Activated gamma-delta T cell (primary cell): ENCODE data around the gene MRPL42.

Experiments used
- DNase-seq: peaks from one replicate; lab custom pipeline; 2025; lab: John Stamatoyannopoulos, UW

MRPL42 gene

DNA sequence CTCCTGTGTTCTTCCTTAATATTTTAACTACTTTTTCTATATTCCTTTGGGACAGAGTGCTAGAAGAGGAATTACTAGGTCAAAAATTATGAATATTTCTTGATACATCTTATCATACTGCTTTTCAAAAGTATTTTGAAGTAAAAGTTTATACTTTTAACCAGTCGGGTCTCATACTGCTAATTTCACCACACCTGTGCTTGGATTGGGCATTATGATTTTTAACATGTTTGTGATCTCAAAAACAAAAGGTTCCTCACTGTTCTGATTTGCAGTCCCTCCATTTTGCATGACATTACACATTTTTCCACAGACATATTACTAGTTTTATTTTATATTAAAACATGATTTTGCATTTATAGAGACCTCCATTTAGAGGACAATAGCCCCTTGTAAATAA lies 32.9 kb downstream of the MRPL42 start:
- DNase-seq = no peak

DNA sequence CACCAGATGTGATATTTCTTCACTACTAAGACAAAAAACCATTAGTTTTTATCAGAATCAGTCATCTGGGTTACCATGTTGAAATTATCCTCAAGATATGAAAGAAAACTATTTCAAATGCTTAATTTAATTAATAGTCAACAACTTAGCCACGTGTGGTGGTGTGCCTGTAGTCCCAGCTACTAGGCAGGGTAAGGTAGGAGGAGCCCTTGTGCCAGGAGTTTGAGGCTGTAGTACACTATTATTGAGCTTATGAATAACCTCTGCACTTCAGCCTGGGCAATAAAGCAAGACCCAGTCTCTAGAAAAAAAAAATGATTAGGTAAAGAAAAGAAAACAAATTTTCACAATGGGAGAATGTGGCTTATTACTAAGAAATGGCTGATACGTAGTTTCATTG lies 33.4 kb downstream of the MRPL42 start:
- no peak for DNase-seq

DNA sequence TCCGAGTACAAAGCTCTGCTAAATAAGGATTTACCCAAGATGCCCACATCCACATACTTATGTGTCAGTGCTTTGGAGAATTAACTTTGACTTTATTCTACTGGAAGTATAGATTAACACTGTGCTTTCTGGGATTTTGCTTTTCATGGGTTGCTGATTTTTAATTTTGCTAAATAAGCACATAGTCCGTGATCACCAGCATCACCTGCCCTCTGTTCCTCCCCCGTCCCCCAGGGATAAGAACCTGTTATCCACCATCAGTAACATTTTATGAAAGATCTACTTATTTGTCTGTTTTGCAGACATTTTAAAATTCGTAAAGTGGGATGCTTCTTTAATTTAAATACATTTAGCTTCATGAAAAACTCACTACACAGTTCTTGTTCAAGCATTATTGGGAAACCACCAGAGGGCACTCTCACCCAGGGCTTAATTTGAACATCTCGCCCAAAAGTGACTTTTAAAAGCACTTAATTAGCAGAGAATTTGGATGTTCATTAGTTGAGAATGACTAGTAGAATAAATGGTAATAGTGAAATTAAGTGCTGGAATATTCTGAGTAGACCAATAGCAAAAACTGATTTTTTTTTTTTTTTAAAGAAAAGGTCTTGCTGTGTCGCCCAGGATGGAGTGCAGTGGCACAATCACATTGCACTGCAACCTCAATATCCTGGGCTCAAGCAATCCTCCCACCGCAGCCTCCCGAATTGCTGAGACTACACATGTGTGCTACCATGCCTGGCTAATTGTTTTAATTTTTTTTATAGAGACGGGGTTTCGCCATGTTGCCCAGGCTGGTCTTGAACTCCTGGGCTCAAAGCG lies 35.7 kb downstream of the MRPL42 start:
- DNase-seq = no peak

DNA sequence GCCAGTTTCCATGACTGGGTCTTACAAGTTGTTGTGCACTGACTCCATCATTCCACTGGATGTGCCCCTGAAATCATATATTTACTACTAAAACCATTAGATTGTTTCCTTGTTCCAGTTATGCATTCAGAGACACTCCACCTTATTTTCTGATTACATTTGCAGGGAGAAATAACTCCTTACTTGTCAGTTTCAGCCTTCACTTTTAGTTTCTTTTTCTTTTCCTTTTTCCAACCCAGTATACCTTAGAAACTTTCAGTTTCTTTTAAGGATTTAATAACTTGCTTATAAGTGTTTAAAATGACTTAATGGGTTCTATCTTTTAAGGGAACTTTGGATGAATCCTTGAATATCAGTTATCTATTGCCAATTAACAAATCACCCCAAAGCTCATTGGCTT lies 39.9 kb downstream of the MRPL42 start:
- DNase-seq = no peak

DNA sequence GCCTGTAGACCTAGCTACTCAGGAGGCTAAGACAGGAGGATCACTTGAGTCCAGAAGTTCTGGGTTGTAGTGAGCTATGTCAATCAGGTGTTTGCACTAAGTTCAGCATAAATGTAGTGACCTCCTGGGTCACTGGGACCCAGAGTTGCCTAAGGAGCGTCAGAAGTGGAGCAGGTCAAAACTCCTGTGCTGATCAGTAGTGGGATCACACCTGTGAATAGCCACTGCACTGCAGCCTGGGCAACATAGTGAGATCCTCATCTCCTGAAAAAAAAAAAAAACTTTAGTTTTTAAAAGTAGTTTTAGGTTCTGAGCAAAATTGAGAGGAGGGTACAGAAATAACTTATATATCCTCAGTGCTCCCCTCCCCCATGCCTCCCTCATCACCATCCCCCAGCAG lies 42.2 kb downstream of the MRPL42 start:
- no peak for DNase-seq

DNA sequence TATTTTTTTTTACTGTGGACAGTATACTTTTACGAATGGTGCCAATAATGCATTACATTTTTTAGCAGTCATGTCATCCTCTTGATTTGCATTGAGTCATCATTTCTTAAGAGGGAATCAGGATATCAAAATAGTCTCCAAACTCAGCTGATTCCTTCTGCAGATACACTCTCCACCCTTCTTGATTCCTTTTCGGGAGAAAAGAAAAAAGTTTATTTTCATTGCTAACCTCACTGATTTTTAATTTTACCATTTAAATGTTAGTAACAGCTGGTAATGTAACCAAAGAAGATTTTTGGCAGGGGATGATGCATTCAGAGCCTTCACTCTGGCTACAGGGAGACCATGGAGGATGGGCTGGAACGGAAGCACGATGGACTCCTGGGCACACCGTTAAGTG lies 47.5 kb downstream of the MRPL42 start:
- no peak for DNase-seq

DNA sequence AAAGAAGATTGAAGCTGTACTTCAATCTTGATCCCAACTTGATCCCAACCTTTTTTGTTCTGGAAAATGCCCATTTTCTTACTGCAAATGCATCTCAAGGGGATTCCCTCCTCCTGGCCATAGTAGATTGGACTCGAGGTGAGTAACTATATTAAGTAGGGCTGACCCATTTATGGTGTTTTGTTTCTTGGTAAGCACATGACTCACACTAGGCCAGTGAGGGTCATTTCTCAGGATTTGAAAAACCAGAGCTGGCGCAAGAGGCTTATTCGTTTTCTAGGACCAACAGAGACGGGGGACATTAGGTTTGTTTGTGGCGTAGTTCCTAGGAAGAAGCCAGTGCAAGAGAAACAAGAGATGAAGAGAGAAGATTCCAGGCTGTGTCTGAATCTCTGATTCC lies 51.4 kb downstream of the MRPL42 start:
- no peak for DNase-seq

DNA sequence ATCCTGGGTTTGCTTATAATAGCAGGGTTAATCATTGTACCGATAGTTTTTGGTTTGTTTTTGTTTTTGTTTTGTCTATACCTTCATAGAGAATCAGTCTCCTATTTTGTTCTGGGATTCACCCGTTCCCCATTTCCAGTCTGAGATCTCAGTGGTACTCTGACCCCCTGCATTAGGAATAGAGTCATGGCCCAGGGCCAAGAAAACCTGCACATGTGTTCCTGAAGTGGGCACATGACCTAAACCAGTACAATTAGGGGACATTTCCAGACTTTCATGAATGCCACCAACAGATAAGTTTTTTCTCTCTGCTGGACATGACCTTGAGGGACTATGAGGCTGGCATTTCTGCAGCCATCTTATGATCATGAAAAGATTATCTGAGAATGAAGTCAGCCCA lies 52.5 kb downstream of the MRPL42 start:
- no peak for DNase-seq

DNA sequence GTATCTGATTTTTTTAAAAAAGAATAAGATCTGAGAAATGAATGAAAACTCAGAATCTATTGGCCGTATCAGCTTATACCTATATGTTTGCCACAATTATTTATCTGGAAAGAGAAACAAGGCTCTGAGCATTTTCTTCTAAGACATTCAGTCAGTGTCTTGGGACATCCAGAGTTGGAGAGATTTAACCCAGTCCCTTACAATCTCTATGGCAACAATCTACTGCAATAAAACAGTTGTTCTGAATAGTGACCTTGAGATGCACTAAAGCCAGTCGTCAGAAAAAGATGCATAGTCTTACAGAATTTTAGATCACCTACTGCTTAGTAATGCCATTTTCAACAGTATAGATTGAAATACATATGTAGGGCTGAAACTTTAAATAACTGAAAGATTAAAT lies 53.1 kb downstream of the MRPL42 start:
- DNase-seq = no peak

DNA sequence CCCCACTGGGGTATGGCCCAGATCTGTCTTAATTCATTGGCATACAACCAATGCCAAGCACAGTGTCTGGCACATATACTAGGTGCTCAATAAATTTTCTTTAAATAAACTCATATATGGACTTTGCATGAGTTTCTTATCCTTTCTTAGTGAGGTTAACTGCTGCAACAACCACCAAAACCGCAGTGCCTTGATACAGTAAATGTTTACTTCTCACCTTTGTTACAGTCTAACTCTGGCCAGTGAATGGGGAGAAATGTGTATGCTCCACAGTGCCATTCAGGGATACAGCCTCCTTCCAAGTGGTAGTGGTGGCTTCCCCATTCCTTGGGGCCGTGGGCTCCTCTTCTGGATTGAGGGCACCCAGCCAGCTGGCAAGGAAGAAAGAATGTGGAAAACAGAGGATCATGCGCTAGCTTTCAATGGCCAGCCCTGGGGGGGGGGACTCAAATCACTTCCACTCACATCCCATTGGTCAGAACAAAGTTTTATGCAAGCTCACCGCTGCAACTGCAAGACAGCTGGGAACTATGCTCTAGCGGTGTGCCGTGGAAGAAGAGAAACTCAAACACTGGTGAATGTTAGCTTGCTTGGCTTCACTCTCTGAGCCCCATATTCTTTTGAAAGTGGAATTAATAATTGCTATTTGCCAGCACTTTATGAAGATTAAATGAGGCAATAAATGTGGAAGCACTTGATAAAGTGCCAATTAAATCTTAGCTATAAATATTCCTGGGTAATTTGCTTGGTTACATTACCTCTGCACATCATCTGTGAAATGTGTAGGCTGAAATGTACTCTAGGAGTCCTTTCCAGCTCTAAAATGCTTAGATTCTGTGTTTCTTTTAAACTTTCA lies 54.1 kb downstream of the MRPL42 start:
- no peak for DNase-seq

DNA sequence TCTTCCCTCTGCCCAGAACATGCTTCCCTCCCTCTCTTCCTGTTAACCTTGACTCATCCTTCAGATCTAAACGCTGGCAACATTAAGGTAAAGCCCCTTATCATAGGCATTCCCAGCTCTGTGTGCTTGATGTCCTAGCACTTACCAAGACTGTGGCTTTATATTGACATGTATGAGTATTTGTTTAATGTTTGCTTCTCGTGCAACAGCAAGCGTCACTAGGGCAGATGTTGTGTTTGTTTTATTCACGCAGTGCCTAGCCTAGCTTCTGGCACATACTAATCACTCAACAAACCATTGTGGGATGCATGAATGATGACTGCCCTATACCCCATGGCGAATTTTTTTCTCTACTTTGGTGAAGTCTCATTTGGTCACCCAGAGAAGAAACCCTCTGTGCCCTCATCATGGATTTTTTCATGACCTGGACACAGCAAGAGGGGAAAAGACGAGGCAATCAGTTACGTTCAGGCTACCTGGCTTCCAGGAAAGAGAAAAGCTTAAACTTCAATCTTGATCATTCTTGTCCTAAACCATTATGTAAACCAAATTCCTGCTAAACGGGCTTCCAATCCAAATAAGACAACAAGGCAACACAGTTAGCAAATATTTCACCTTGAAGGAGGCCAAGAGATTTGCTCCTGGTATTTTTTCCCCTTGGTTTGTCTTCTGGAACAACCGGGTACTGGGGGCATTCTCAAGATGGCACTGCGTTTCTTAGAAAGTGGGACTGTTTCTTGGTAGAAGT lies 57.2 kb downstream of the MRPL42 start:
- no peak for DNase-seq

DNA sequence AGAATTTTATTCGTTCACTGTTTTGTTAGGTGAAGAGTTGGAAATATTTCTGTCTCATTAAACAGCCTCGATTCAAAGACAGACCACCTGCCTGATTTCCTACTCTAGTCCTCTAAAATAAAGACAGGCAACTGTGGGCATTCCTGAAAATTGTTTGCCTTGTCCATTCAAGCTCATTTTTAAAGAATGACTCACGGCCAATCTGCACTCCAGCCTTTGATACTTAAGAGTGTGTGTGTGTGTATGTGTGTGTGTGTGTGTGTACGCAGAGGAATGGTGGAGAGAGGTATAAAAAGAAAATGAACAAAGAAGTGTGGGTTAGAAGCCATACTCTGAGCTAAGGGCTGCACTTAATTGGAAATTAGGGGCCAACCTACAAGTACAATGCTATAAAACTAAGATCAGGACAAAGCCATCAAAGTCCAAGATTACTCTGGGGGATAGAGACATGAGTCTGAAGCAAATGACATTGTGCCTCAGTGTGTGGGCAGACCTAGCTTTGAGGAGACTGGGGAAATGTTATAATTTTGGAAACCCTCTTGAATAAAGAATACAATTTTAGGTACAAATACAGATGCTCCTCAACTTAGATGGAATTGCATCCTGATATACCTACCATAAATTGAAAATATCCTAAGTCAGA lies 59.6 kb downstream of the MRPL42 start:
- no peak for DNase-seq

DNA sequence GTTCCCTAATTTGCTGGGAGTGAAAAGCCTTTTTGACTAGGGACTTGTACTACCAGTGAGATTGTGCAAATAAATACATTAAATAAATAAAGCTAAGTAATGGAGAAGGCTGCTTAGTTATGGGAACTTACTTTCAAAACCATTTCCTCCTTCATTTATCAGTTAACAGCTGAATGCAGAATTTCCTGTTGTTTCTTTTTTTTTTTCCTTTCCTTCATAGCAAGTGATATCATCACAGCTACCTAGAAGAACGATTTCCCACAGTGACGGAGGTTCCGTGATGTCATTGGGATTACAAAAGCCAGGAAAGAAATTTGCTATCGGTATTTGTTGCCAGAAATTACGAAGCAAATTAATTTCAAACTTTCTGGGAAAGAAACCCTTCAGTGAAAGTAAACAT lies 63.0 kb downstream of the MRPL42 start:
- DNase-seq = no peak

DNA sequence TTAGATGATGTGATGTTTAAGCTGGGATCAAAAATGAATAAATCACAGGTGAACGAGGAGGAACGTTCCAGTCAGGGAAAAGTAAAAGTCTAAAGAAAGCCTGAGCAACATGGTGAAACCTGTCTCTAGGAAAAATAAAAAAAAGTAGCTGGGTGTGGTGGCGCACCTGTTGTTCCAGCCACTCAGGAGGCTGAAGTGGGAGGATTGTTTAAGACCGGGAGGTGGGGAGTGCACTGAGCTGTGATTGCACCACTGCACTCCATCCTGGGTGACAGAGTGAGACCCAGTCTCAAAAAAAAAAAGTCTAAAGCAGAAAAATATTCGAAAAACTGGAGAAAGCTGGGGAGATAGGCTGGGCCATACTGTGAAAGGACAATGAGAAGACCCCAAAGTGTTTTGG lies 66.0 kb downstream of the MRPL42 start:
- DNase-seq = no peak

DNA sequence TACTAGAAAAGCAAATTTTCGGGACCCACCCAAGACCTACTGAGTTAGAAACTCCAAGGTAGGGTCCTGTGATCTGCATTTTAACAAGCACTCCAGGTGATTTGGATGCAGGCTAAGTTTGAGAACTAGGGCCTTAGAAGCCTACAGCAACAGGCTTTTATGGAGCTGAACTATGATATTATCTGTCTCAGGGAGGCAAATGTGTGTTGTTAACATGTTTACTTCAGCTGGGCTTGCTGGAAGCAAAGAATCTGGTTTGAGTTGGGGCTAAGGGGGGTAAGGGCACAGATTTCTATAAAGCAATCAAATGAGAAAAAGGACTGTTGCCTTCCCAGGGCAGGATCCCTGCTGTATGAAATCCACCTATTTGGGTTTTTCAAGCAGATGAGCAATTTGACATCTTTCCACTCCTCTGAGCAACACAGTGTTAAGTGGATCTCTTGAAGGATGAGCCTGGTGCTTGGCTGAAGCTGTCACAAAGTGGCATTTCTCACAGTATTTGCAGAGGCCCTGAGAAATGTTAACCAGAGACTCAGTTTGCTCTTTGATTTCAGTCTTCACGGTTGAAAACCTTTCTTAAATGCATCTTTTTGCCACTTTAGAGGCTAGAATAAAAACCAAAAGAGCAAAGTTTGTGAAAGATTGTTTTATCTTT lies 68.9 kb downstream of the MRPL42 start:
- DNase-seq = no peak

DNA sequence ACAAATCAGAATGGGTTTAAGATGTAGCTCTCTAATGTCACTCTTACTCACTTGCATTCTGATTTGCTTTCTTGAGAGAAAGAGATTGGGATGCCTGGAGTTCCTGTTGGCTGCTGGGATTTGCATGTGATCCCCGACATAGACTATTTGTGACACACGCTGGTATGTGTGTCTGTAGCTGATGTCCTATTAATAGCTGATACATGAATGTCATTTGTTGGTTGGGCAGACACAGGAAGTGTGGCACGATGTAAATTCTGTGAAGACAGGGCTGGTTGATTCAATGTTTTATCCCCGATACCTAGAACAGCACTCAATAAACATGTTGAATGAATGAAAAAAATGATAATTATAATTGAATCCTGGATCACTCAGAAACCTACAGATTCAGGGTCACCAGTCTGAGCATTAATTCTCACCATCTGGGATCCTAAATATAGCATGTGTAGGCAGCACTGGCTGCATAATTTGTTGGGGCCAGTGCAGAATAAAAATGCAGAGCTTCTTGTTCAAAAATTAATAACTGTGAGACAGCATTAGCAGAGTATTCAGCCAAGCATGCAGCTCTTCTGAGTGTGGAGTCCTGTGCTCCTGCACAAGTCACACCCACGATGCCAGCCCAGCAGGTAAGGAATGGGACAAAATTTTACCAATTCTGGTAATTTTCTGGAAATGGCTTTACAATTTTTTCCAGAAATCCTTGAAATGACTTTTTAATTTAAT lies 69.6 kb downstream of the MRPL42 start:
- DNase-seq = no peak

DNA sequence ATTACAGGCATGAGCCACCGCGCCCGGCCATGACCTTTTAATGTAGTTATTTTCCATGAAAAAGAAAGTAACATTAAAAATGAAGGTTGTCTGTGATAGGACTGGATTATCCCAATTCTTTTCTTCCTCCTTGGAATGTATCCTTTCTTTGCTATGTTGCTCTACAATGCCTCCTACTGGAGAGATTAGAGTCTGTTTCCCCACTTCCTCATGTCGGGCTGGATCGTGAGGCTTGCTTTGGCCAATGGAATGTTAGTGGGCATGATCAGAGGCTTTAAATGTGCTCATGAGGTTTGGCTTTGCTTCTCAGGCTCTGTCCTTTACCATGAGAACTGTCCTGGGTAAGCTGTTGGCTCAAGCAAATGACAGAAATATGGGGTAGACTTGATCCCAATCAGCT lies 70.5 kb downstream of the MRPL42 start:
- no peak for DNase-seq

DNA sequence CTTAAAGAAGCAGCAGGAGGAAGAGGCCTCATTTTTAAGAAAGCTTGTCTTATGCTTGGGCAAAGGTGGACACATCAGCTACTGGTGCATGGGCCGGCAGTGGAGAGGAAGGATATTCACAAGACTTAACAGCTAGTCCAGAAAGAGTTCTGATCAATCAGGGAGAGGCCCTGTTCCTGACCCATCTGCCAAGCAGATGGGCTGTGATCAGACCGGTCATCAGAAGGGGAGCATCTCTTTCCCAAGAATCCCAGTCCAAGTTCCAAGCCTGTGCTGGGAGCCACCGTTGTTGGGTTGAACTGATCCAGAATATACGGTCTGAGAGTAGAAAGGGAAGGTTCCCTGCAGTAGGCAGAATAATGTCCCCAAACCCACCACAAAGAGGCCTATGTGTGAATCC lies 72.5 kb downstream of the MRPL42 start:
- DNase-seq = no peak

DNA sequence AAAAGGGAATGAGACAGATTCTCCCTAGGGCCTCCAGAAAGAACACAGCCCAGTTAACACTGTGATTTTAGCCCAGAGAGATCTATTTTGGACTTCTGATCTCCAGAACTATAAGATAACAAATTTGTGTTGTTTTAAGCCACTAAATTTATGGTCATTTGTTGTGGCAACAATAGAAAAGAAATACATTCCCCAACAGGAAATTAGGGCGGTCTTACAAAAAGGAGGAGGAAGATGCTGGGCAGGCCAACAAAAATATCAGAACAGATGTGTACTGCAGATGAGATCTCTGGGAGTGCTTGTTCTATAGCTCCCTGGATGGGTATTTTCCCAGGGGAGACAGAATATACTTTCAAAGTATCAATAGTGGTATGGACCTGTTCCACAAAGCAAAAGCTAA lies 73.2 kb downstream of the MRPL42 start:
- DNase-seq = no peak

DNA sequence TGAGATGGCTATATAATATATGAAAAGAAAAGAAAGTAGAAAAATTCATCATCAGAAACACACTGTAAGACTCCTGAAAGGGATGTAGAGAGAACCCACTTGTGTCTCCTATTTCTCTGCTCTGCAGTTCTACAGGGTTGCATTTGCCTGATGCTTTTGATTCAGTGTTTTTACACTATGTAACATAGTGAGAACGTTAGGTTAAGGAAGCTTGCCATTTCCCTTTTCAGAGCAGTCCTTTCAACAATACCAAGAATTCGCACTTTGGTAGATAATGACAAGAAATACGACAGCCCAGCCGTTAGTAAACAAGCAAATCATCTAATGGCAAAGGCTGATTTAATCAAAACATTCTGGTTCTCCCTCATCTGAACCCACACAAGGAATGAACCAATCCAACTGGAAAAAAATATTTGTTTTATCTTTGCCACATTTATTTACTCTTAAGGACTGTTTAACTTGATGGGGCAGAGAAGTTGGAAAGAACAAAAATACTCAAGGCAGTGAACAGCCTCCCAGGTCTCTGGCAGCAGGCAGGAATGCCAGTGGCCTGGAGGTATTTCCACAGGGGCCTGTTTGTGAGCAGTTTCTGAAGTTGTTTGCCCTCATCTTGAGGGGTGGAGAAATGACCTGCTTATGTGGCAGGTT lies 74.4 kb downstream of the MRPL42 start:
- DNase-seq = no peak
